Epithelial cell of proximal tubule (primary cell): ENCODE results near the gene WDR38. TPM values are rescaled to one million over a fixed set of nuclear protein-coding genes. Genes with fewer than 3 reads are reported as not detected.

ENCODE experiments used
- DNase-seq: peaks from one replicate; pipeline ENCODE4 v3.0.0-alpha.2; 2011; ENCODE audit warnings: low read depth
- H3K4me3 ChIP-seq: 2 replicates; pipeline ENCODE4 v1.5.1; 2011; ENCODE audit warnings: low read depth, mild to moderate bottlenecking, low read length
- CTCF ChIP-seq: conservative IDR thresholded peaks from 2 replicates; pipeline ENCODE4 v1.5.1; 2012; ENCODE audit warnings: low read depth, mild to moderate bottlenecking, low read length
- total RNA-seq: library from RNA; depleted of rRNA; stranded (reverse); fragments of >200 nt; gene quantifications from 2 replicates; pipeline ENCODE4 v1.2.3, GENCODE V29; 2015

The WDR38 gene
- total RNA-seq, 1 donor from 2014 or later, result not detected

- H3K4me3 ChIP-seq, result no peak overlapping the region
- TF ChIP-seq CTCF, result no peak
- no peak for DNase-seq
These were observed 34.6 kb upstream of the WDR38 start for GRCh38 chr9:124818431-124819281.

GRCh38 chr9:124820698-124821623 is 32.3 kb upstream of the WDR38 start:
- no peak for TF ChIP-seq CTCF
- H3K4me3 ChIP-seq, result no peak overlapping the region
- no peak for DNase-seq

GRCh38 chr9:124828489-124829333 is 24.5 kb upstream of the WDR38 start:
- DNase-seq, result no peak
- no peak overlapping the region for H3K4me3 ChIP-seq
- no peak for TF ChIP-seq CTCF

- no peak overlapping the region for H3K4me3 ChIP-seq
- no peak for TF ChIP-seq CTCF
- DNase-seq, result no peak
These were observed 24.0 kb upstream of the WDR38 start for GRCh38 chr9:124829334-124829669.

GRCh38 chr9:124830593-124830992 is 22.7 kb upstream of the WDR38 start:
- TF ChIP-seq CTCF, result no peak
- DNase-seq, result no peak
- no peak overlapping the region for H3K4me3 ChIP-seq

GRCh38 chr9:124831642-124832364 is 21.5 kb upstream of the WDR38 start:
- no peak for TF ChIP-seq CTCF
- no peak for DNase-seq
- H3K4me3 ChIP-seq, result no peak overlapping the region
